Keratinocyte (primary cell): Measurements from ENCODE around the gene CRAMP1. TPM values are rescaled to one million over a fixed set of nuclear protein-coding genes. Genes with fewer than 3 reads are reported as not detected.

Experiments
- DNase-seq: peaks from one replicate; pipeline ENCODE4 v3.0.0-alpha.2; 2011; ENCODE audit warnings: low read depth, missing footprints, low spot score
- FAIRE-seq: peaks from 2 replicates; lab custom pipeline; 2011; peaks lifted over from hg19 to GRCh38; lab: Jason Lieb, UNC
- H2AFZ ChIP-seq: 2 replicates; pipeline ENCODE4 v1.6.0; 2012; ENCODE audit warnings: low read length, control low read depth, inconsistent platforms; ENCODE audit not compliant: control insufficient read depth
- H3K27ac ChIP-seq: 2 replicates; pipeline ENCODE4 v1.5.1; 2011; ENCODE audit warnings: low read length; ENCODE audit not compliant: control insufficient read depth, insufficient read depth
- H3K27me3 ChIP-seq: 3 replicates; pipeline ENCODE4 v1.6.0; 2011; ENCODE audit warnings: low read length; ENCODE audit not compliant: control insufficient read depth, insufficient read depth; ENCODE audit errors: extremely low read depth
- H3K36me3 ChIP-seq, 2 experiments: 2 replicates in 1 of 2; 3 replicates in 1 of 2; pipeline ENCODE4 v1.5.1; 2011; ENCODE audit warnings: low read length in 2 of 2, mild to moderate bottlenecking in 1 of 2; ENCODE audit not compliant: control insufficient read depth in 2 of 2, insufficient read depth in 2 of 2; ENCODE audit errors: extremely low read depth in 1 of 2
- H3K4me1 ChIP-seq: 3 replicates; pipeline ENCODE4 v1.5.1; 2011; ENCODE audit warnings: low read length; ENCODE audit not compliant: control insufficient read depth, insufficient read depth; ENCODE audit errors: extremely low read depth
- H3K4me2 ChIP-seq: 3 replicates; pipeline ENCODE4 v1.6.0; 2011; ENCODE audit warnings: low read depth, low read length; ENCODE audit not compliant: control insufficient read depth, insufficient read depth; ENCODE audit errors: extremely low read depth
- H3K4me3 ChIP-seq, 3 experiments: fragments of 200-600 bp in 1 of 3; sonication (generic) in 1 of 3; 2 replicates in 2 of 3; 3 replicates in 1 of 3; pipeline ENCODE4 v1.5.1; 2011 to 2016; ENCODE audit warnings: low read length in 3 of 3, mild to moderate bottlenecking in 3 of 3, control low read depth in 2 of 3, inconsistent platforms in 1 of 3, low read depth in 1 of 3, mixed read lengths in 1 of 3, mixed run types in 1 of 3, moderate library complexity in 1 of 3; ENCODE audit not compliant: control insufficient read depth in 2 of 3, insufficient read depth in 2 of 3; ENCODE audit errors: extremely low read depth in 1 of 3
- H3K79me2 ChIP-seq: 2 replicates; pipeline ENCODE4 v1.6.0; 2012; ENCODE audit warnings: low read length; ENCODE audit not compliant: control insufficient read depth, insufficient read depth
- H3K9ac ChIP-seq: 3 replicates; pipeline ENCODE4 v1.6.0; 2011; ENCODE audit warnings: low read length; ENCODE audit not compliant: control insufficient read depth, insufficient read depth; ENCODE audit errors: extremely low read depth
- H3K9me1 ChIP-seq: 3 replicates; pipeline ENCODE4 v1.6.0; 2011; ENCODE audit warnings: low read length; ENCODE audit not compliant: control insufficient read depth, insufficient read depth; ENCODE audit errors: extremely low read depth
- H3K9me3 ChIP-seq: 2 replicates; pipeline ENCODE4 v1.5.1; 2012; ENCODE audit warnings: low read depth, low read length; ENCODE audit not compliant: control insufficient read depth
- H4K20me1 ChIP-seq: 3 replicates; pipeline ENCODE4 v1.6.0; 2011; ENCODE audit warnings: low read length; ENCODE audit not compliant: control insufficient read depth, insufficient read depth; ENCODE audit errors: extremely low read depth
- CTCF ChIP-seq, 3 experiments: IDR thresholded peaks in 1 of 3; conservative IDR thresholded peaks in 1 of 3; optimal IDR thresholded peaks in 1 of 3; 2 replicates in 2 of 3; 3 replicates in 1 of 3; pipeline versions ENCODE3 to v1.5.1; 2011; ENCODE audit warnings: low read length in 3 of 3, mild to moderate bottlenecking in 3 of 3, moderate library complexity in 2 of 3, control low read depth in 1 of 3, inconsistent platforms in 1 of 3; ENCODE audit not compliant: insufficient read depth in 2 of 3; ENCODE audit errors: extremely low read depth in 1 of 3
- EZH2 ChIP-seq: IDR thresholded peaks from one replicate; pipeline ENCODE4 v1.6.1; 2012; ENCODE audit warnings: inconsistent platforms, mild to moderate bottlenecking, low read length, moderate library complexity
- dilution Hi-C: fragments of 300-500 bp; cut with MboI; formaldehyde crosslinking; loops from one replicate; pipeline ENCODE4 v1.7.0; 2020; ENCODE audit warnings: low sequenced_read_pairs; ENCODE audit not compliant: extremely low pct_ligation_motif_present
- polyA plus RNA-seq, 5 experiments: library from polyadenylated mRNA; depleted of rRNA in 3 of 5; stranded (reverse) in 3 of 5; stranded (forward) in 1 of 5; unstranded in 1 of 5; fragments of >200 nt; gene quantifications; 1 replicate in 1 of 5; 2 replicates in 3 of 5; 3 replicates in 1 of 5; pipeline versions ENCODE4 v1.2.1 to v1.2.3, GENCODE V29; 2011 to 2012; ENCODE audit warnings: missing spikeins in 2 of 5, low read depth in 1 of 5, low replicate concordance in 1 of 5

CRAMP1 gene
- polyA plus RNA-seq, 1 donor (not counting 4 experiments of a cell fraction or from before 2014, with no cell fraction given) = 6.5 TPM

GRCh38 chr16:1639282-1639681 is 27.1 kb downstream of the CRAMP1 start:
- Histone ChIP-seq H3K4me3 (no peak overlapping the region), H3K27ac (no peak overlapping the region), H3K4me1 (no peaks in the 10 kb centered on the region), H3K9me1 (no peaks in the 10 kb centered on the region), H3K79me2 (peaks cover 11% of the 10 kb centered on the region), H3K27me3 (no peaks in the 10 kb centered on the region), H3K9ac (no peak overlapping the region), H4K20me1 (no peaks in the 10 kb centered on the region), H3K4me2 (no peak overlapping the region), H2AFZ (no peak overlapping the region), H3K36me3 (peaks cover 31 to 41% of the 10 kb centered on the region in 2 experiments), H3K9me3 (no peaks in the 10 kb centered on the region)
- no peak for FAIRE-seq
- dilution Hi-C loops = no loop called here
- no peak for DNase-seq
- TF ChIP-seq CTCF (optimal IDR thresholded peaks at IDR 0.05 in 1 of 3, IDR thresholded peaks at IDR 0.05 in 1 of 3, conservative IDR thresholded peaks at IDR 0.05 in 1 of 3; ENCODE audit: extremely low read depth in 1 of 3, insufficient read depth in 2 of 3, low read length in 3 of 3) (no peak), EZH2 (no peak)

GRCh38 chr16:1639860-1640259 is 27.7 kb downstream of the CRAMP1 start:
- Histone ChIP-seq H3K36me3 (peaks cover 33 to 37% of the 10 kb centered on the region in 2 experiments), H3K4me1 (no peaks in the 10 kb centered on the region), H3K9me3 (no peaks in the 10 kb centered on the region), H3K79me2 (peaks cover 8% of the 10 kb centered on the region), H3K9me1 (no peaks in the 10 kb centered on the region), H3K9ac (no peak overlapping the region), H4K20me1 (no peaks in the 10 kb centered on the region), H3K27ac (no peak overlapping the region), H3K27me3 (no peaks in the 10 kb centered on the region), H3K4me2 (no peak overlapping the region), H3K4me3 (no peak overlapping the region), H2AFZ (no peak overlapping the region)
- DNase-seq (no peak), FAIRE-seq (no peak)
- dilution Hi-C loops = no loop called here
- TF ChIP-seq EZH2 (no peak), CTCF (optimal IDR thresholded peaks at IDR 0.05 in 1 of 3, IDR thresholded peaks at IDR 0.05 in 1 of 3, conservative IDR thresholded peaks at IDR 0.05 in 1 of 3; ENCODE audit: extremely low read depth in 1 of 3, insufficient read depth in 2 of 3, low read length in 3 of 3) (no peak)
